HCT116 (cell line): ENCODE data around the gene PLVAP. TPM values are rescaled to one million over a fixed set of nuclear protein-coding genes. Genes with fewer than 3 reads are reported as not detected.

ENCODE experiments used
- ATAC-seq: fragments of 200-7000 bp; cut with Tn5 transposase; 2 replicates; pipeline ENCODE4 v1.9.1; 2020; ENCODE audit warnings: mild to moderate bottlenecking, moderate library complexity
- BruUV-seq: library from RNA; stranded (reverse); fragments of 400-500 nt; replicated peaks from 2 replicates; lab custom pipeline; 2021; lab: Mats Ljungman, UMichigan
- CTCF ChIA-PET: fragments of 300-600 bp; sonication (Branson Sonifier 250); formaldehyde crosslinking; loops from one replicate; lab custom pipeline; 2021; ENCODE audit warnings: antibody characterized with exemption; lab: Charles Lee
- POLR2A ChIA-PET: fragments of 300-600, 350-600 bp; sonication (Branson Sonifier 250); formaldehyde crosslinking; loops from one replicate; lab custom pipeline; 2021; ENCODE audit warnings: antibody characterized with exemption; lab: Charles Lee
- RAD21 ChIA-PET, 2 experiments: fragments of 300-600 bp; sonication (Branson Sonifier 250); formaldehyde crosslinking; loops; one replicate each; lab custom pipeline; 2023; ENCODE audit warnings: low total read pairs in 2 of 2; ENCODE audit not compliant: uncharacterized antibody in 2 of 2, unreplicated experiment in 2 of 2, low non-redundant PET in 1 of 2; lab: Charles Lee
- DNase-seq: peaks from one replicate; pipeline ENCODE4 v3.0.0-alpha.2; 2010; ENCODE audit warnings: low read depth, low spot score
- H2AFZ ChIP-seq: fragments of 200-600 bp; shearing (Covaris generic), sonication (generic); 2 replicates; pipeline ENCODE4 v1.6.1; 2017; ENCODE audit warnings: low read depth, mixed run types, mixed read lengths, antibody characterized with exemption, low read length; ENCODE audit not compliant: poor library complexity, severe bottlenecking
- H3K27ac ChIP-seq: 2 replicates; pipeline ENCODE4 v1.5.1; 2012; ENCODE audit warnings: low read depth, low read length
- H3K27me3 ChIP-seq: fragments of 200-600 bp; sonication (generic); 2 replicates; pipeline ENCODE4 v1.6.1; 2016; ENCODE audit warnings: mixed run types, low read length, mixed read lengths; ENCODE audit not compliant: insufficient read depth
- H3K36me3 ChIP-seq, 2 experiments: fragments of 200-500 bp in 1 of 2; fragments of 200-600 bp in 1 of 2; sonication (Bioruptor generic) in 1 of 2; sonication (generic) in 1 of 2; 2 replicates each; pipeline versions ENCODE4 v1.5.1 to v1.6.1; 2014 to 2016; ENCODE audit warnings: low read length in 2 of 2, inconsistent platforms in 1 of 2, mixed read lengths in 1 of 2, mixed run types in 1 of 2; ENCODE audit not compliant: insufficient read depth in 2 of 2, control insufficient read depth in 1 of 2
- H3K4me1 ChIP-seq, 2 experiments: fragments of 200-600 bp in 1 of 2; sonication (generic) in 1 of 2; 2 replicates each; pipeline versions ENCODE4 v1.5.1 to v1.6.1; 2012 to 2017; ENCODE audit warnings: low read length in 2 of 2, inconsistent platforms in 1 of 2, mild to moderate bottlenecking in 1 of 2, mixed read lengths in 1 of 2, mixed run types in 1 of 2, moderate library complexity in 1 of 2; ENCODE audit not compliant: insufficient read depth in 2 of 2, control insufficient read depth in 1 of 2
- H3K4me2 ChIP-seq: fragments of 200-600 bp; sonication (generic); 2 replicates; pipeline ENCODE4 v1.6.1; 2017; ENCODE audit warnings: mixed run types, low read length, mixed read lengths
- H3K4me3 ChIP-seq, 2 experiments: fragments of 200-600 bp in 1 of 2; sonication (generic) in 1 of 2; replicated peaks in 1 of 2; 2 replicates each; pipeline ENCODE4 v1.5.1; 2011 to 2016; ENCODE audit warnings: low read length in 2 of 2, control low read depth in 1 of 2, low read depth in 1 of 2, mild to moderate bottlenecking in 1 of 2, mixed read lengths in 1 of 2, mixed run types in 1 of 2
- H3K79me2 ChIP-seq: fragments of 200-600 bp; sonication (generic); 2 replicates; pipeline ENCODE4 v1.6.1; 2017; ENCODE audit warnings: mild to moderate bottlenecking, mixed run types, low read length, moderate library complexity, mixed read lengths; ENCODE audit not compliant: insufficient read depth
- H3K9ac ChIP-seq: fragments of 200-600 bp; sonication (generic); 2 replicates; pipeline ENCODE4 v1.6.1; 2016; ENCODE audit warnings: low read length, mixed read lengths
- H3K9me2 ChIP-seq: fragments of 200-600 bp; sonication (generic), shearing (Covaris generic); 2 replicates; pipeline ENCODE4 v1.6.1; 2017; ENCODE audit warnings: mixed run types, mild to moderate bottlenecking, moderate library complexity; ENCODE audit not compliant: insufficient read depth
- H3K9me3 ChIP-seq, 2 experiments: fragments of 200-500 bp in 1 of 2; fragments of 200-600 bp in 1 of 2; sonication (Bioruptor generic) in 1 of 2; sonication (generic) in 1 of 2; 2 replicates each; pipeline ENCODE4 v1.6.1; 2014 to 2017; ENCODE audit warnings: low read length in 2 of 2, mixed read lengths in 2 of 2, inconsistent platforms in 1 of 2, low read depth in 1 of 2, mild to moderate bottlenecking in 1 of 2, mixed run types in 1 of 2, moderate library complexity in 1 of 2; ENCODE audit not compliant: control insufficient read depth in 1 of 2, insufficient read depth in 1 of 2
- H4K20me1 ChIP-seq: fragments of 200-600 bp; sonication (generic), shearing (Covaris generic); 2 replicates; pipeline ENCODE4 v1.6.1; 2017; ENCODE audit warnings: mixed run types, mild to moderate bottlenecking, moderate library complexity; ENCODE audit not compliant: insufficient read depth
- EGR1 ChIP-seq: IDR thresholded peaks from 2 replicates; pipeline ENCODE4 v1.6.1; 2012; ENCODE audit warnings: low read depth
- ELF1 ChIP-seq: IDR thresholded peaks from 2 replicates; pipeline ENCODE4 v1.6.1; 2012; ENCODE audit warnings: low read depth, borderline replicate concordance
- JUND ChIP-seq: IDR thresholded peaks from 2 replicates; pipeline ENCODE4 v1.6.1; 2012
- intact Hi-C: fragments of 100-400 bp; cut with micrococcal nuclease; formaldehyde crosslinking; loops from 2 replicates; pipeline ENCODE4 v1.10.0; 2022
- total RNA-seq: library from RNA; stranded (reverse); gene quantifications from one replicate; pipeline ENCODE4 v1.2.1, GENCODE V29; 2021; ENCODE audit not compliant: unreplicated experiment
- TF ChIP-seq, protein P1 (sequence below): IDR thresholded peaks from 2 replicates; pipeline ENCODE4 v1.6.1; 2012
- TF ChIP-seq, protein P2 (sequence below): IDR thresholded peaks from 2 replicates; pipeline ENCODE4 v1.6.1; 2011; ENCODE audit warnings: mild to moderate bottlenecking, low read length, moderate library complexity; ENCODE audit not compliant: insufficient replicate concordance; ENCODE audit errors: extremely low read depth
- TF ChIP-seq, protein P3 (sequence below): IDR thresholded peaks from 2 replicates; pipeline ENCODE4 v1.6.1; 2012; ENCODE audit warnings: low read depth
- TF ChIP-seq, protein P4 (sequence below): IDR thresholded peaks from 2 replicates; pipeline ENCODE4 v1.6.1; 2012

Gene PLVAP
- total RNA-seq, 1 experiment from 2014 or later, result 0.47 TPM

DNA sequence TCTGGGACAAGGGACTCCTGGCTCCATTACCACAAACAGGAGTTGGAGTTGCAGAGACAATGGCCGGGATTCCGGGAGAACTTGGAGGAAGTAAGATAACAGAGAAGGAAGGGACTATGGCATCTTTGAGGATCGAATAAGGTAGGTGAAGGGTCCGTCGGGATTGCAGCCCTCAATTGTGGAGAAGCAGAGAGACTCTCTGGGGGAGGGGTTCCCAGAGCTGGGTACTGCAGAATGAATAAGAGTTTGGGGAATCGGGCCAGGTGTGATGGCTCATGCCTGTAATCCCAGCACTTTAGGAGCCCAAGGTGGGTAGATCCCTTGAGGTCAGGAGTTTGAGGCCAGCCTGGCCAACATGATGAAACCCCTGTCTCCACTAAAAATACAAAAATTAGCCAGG is 24.5 kb upstream of the PLVAP start:
- no peak overlapping the region for H2AFZ ChIP-seq
- H3K9me3 ChIP-seq, result no peaks in the 10 kb centered on the region
- CTCF ChIA-PET, result no interaction called here
- BruUV-seq, result no TSS peak
- H3K27ac ChIP-seq, result no peak overlapping the region
- peaks cover 2 to 27% of the 10 kb centered on the region in 2 experiments; a peak in 3 of 4 replicates for H3K4me1 ChIP-seq
- H3K4me3 ChIP-seq, result no peak overlapping the region
- DNase-seq (no peak), ATAC-seq (no peak)
- RAD21 ChIA-PET, result no interaction called here
- H3K9ac ChIP-seq, result no peak overlapping the region
- H3K27me3 ChIP-seq, result no peaks in the 10 kb centered on the region
- intact Hi-C loops, result no loop called here
- H3K9me2 ChIP-seq, result no peaks in the 10 kb centered on the region
- H3K36me3 ChIP-seq, result no peaks in the 10 kb centered on the region
- no peaks in the 10 kb centered on the region for H4K20me1 ChIP-seq
- POLR2A ChIA-PET, result no interaction called here
- H3K79me2 ChIP-seq, result no peaks in the 10 kb centered on the region
- H3K4me2 ChIP-seq, result no peak overlapping the region
- TF ChIP-seq, protein P1, sequence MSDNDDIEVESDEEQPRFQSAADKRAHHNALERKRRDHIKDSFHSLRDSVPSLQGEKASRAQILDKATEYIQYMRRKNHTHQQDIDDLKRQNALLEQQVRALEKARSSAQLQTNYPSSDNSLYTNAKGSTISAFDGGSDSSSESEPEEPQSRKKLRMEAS, result no peak
- no peak for TF ChIP-seq ELF1
- TF ChIP-seq, protein P2, sequence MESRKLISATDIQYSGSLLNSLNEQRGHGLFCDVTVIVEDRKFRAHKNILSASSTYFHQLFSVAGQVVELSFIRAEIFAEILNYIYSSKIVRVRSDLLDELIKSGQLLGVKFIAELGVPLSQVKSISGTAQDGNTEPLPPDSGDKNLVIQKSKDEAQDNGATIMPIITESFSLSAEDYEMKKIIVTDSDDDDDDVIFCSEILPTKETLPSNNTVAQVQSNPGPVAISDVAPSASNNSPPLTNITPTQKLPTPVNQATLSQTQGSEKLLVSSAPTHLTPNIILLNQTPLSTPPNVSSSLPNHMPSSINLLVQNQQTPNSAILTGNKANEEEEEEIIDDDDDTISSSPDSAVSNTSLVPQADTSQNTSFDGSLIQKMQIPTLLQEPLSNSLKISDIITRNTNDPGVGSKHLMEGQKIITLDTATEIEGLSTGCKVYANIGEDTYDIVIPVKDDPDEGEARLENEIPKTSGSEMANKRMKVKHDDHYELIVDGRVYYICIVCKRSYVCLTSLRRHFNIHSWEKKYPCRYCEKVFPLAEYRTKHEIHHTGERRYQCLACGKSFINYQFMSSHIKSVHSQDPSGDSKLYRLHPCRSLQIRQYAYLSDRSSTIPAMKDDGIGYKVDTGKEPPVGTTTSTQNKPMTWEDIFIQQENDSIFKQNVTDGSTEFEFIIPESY, result no peak
- TF ChIP-seq JUND, result no peak

DNA sequence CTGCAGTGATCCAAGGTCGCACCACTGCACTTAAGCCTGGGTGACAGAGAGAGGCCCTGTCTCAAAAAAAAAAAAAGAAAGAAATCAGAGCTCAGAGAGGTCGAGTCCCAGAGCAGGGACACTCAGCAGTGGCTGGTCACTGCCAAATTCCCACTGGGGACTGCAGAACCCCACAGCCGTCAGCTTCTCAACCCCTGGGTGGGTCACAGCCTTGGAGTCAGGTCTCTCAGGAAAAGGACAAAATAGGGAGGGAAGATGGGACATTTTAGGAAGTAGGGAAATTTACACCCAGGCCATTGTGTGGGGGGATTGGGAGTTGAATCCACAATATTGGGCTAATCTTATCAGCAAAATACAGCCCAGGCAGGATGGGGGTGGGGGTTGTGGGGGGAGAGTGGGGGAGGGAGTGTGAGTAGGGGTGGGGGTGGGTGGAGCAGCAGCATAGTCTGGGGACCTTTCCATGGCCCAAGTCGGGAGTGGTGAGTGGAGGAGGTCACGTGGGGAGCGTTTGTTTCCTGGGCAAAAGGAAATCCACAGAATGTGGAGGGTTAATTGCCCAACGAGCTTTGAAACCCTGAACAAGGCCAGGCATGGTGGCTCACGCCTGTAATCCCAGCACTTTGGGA is 21.9 kb upstream of the PLVAP start:
- CTCF ChIA-PET, result no interaction called here
- Histone ChIP-seq H3K4me2 (no peak overlapping the region), H3K9me3 (no peaks in the 10 kb centered on the region), H3K4me1 (peaks cover 0 to 15% of the 10 kb centered on the region in 2 experiments; a peak in 2 of 4 replicates), H3K9me2 (no peaks in the 10 kb centered on the region), H4K20me1 (no peaks in the 10 kb centered on the region), H3K27ac (no peak overlapping the region), H3K36me3 (no peaks in the 10 kb centered on the region), H3K9ac (no peak overlapping the region), H2AFZ (no peak overlapping the region), H3K79me2 (no peaks in the 10 kb centered on the region), H3K27me3 (no peaks in the 10 kb centered on the region), H3K4me3 (no peak overlapping the region)
- ATAC-seq (no peak), DNase-seq (no peak)
- BruUV-seq, result no TSS peak
- POLR2A ChIA-PET, result no interaction called here
- intact Hi-C loops, result loop anchor here (5.0 kb wide), 2 partner anchors 53 to 458 kb away; partner anchors contain the start of gene RPL18A
- RAD21 ChIA-PET, result interaction anchor here in 1 of 2 experiments (0.7 kb wide), 1 partner anchor 21 kb away, joined by 3 read pairs; the partner anchor contains the start of gene MVB12A
- TF ChIP-seq EGR1, result no peak
- TF ChIP-seq, protein P3, sequence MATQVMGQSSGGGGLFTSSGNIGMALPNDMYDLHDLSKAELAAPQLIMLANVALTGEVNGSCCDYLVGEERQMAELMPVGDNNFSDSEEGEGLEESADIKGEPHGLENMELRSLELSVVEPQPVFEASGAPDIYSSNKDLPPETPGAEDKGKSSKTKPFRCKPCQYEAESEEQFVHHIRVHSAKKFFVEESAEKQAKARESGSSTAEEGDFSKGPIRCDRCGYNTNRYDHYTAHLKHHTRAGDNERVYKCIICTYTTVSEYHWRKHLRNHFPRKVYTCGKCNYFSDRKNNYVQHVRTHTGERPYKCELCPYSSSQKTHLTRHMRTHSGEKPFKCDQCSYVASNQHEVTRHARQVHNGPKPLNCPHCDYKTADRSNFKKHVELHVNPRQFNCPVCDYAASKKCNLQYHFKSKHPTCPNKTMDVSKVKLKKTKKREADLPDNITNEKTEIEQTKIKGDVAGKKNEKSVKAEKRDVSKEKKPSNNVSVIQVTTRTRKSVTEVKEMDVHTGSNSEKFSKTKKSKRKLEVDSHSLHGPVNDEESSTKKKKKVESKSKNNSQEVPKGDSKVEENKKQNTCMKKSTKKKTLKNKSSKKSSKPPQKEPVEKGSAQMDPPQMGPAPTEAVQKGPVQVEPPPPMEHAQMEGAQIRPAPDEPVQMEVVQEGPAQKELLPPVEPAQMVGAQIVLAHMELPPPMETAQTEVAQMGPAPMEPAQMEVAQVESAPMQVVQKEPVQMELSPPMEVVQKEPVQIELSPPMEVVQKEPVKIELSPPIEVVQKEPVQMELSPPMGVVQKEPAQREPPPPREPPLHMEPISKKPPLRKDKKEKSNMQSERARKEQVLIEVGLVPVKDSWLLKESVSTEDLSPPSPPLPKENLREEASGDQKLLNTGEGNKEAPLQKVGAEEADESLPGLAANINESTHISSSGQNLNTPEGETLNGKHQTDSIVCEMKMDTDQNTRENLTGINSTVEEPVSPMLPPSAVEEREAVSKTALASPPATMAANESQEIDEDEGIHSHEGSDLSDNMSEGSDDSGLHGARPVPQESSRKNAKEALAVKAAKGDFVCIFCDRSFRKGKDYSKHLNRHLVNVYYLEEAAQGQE, result no peak
- TF ChIP-seq, protein P4, sequence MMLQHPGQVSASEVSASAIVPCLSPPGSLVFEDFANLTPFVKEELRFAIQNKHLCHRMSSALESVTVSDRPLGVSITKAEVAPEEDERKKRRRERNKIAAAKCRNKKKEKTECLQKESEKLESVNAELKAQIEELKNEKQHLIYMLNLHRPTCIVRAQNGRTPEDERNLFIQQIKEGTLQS, result no peak
- TF ChIP-seq, protein P2, result no peak
